ENCODE results near the gene HOPX. TPM values are rescaled to one million over a fixed set of nuclear protein-coding genes. Genes with fewer than 3 reads are reported as not detected.

Gene HOPX
- total RNA-seq, 6 donors from 2014 or later = 235 to 1,594 (median 506) TPM

- Histone ChIP-seq H3K27me3 (no peaks in the 10 kb centered on the region), H3K4me3 (no peak overlapping the region), H3K27ac (no peak overlapping the region), H3K9me3 (peaks cover 0 to 16% (median 10%) of the 10 kb centered on the region in 4 donors), H3K36me3 (no peaks in the 10 kb centered on the region), H3K4me1 (no peaks in the 10 kb centered on the region)
- DNase-seq = peak in 1 of 2 donors; percentile 29
- TF ChIP-seq CTCF (IDR thresholded peaks at IDR 0.05) (no peak), POLR2A (IDR thresholded peaks at IDR 0.05) (no peak), EP300 (IDR thresholded peaks at IDR 0.05) (no peak), POLR2AphosphoS5 (IDR thresholded peaks at IDR 0.05) (no peak)
- no peak for ATAC-seq (ENCODE audit: low FRiP score in 2 of 2)
- 88 to 92% methylated on average over 2 of the region's 2 CpGs for WGBS, 2 donors
Measured at GRCh38 chr4:56626963-56627362, 54.1 kb downstream of the HOPX start.

DNA sequence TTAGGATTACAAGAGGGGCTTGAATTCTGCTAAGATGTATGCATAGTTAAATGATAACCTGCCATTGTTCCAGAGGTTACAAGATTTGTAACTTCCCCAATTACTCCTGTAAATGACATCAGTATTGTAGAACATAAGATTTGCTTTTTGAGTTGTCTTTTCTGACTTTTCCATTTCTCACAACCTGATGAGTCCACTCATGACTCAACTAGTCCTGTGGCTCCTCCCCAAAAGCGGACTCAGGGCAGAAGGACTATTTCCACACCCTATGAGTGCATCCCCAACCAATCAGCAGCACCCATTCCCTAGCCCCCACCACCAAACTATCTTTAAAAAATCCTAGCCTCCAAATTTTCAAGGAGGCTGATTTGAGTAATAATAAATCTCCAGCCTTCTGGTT is 54.7 kb downstream of the HOPX start:
- ATAC-seq (ENCODE audit: low FRiP score in 2 of 2) = no peak
- WGBS, 2 donors = 92 to 96% methylated on average over 1 of the region's 1 CpG
- Histone ChIP-seq H3K36me3 (no peaks in the 10 kb centered on the region), H3K4me3 (no peak overlapping the region), H3K9me3 (peaks cover 0 to 16% (median 10%) of the 10 kb centered on the region in 4 donors), H3K27me3 (no peaks in the 10 kb centered on the region), H3K27ac (no peak overlapping the region), H3K4me1 (no peaks in the 10 kb centered on the region)
- DNase-seq = no peak
- TF ChIP-seq EP300 (IDR thresholded peaks at IDR 0.05) (no peak), CTCF (IDR thresholded peaks at IDR 0.05) (no peak), POLR2A (IDR thresholded peaks at IDR 0.05) (no peak), POLR2AphosphoS5 (IDR thresholded peaks at IDR 0.05) (no peak)

- H3K27ac ChIP-seq = no peak overlapping the region
- H3K36me3 ChIP-seq = no peaks in the 10 kb centered on the region
- TF ChIP-seq POLR2AphosphoS5 (IDR thresholded peaks at IDR 0.05) (no peak), EP300 (IDR thresholded peaks at IDR 0.05) (no peak), POLR2A (IDR thresholded peaks at IDR 0.05) (no peak), CTCF (IDR thresholded peaks at IDR 0.05) (no peak)
- no peaks in the 10 kb centered on the region for H3K27me3 ChIP-seq
- no peaks in the 10 kb centered on the region for H3K4me1 ChIP-seq
- 81 to 82% methylated on average over 1 of the region's 1 CpG for WGBS, 2 donors
- H3K4me3 ChIP-seq = no peak overlapping the region
- H3K9me3 ChIP-seq = peaks cover 0 to 16% (median 10%) of the 10 kb centered on the region in 4 donors
- DNase-seq = no peak
- ATAC-seq (ENCODE audit: low FRiP score in 2 of 2) = no peak
Measured at GRCh38 chr4:56622176-56622575, 58.9 kb downstream of the HOPX start.

DNA sequence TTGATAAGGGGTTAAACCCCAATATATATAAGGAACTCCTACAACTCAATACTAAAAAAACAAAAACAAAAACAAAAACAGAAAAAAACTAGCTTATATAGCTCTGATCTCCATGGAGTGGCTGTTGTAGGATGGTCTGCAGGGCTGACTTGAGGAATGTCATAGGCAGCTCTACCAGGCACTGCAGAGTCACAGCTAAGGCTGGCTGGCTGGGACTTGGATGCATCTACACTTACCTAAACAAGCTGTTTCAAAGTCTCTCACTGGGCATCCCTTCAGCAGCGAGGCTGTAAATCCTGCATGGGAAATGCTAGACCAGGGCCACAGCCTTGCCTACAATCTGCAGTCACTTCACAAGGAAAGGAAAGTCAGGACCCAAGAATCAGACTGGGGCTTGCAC is 61.3 kb downstream of the HOPX start:
- Histone ChIP-seq H3K27ac (no peak overlapping the region), H3K27me3 (no peaks in the 10 kb centered on the region), H3K36me3 (no peaks in the 10 kb centered on the region), H3K4me3 (no peak overlapping the region), H3K4me1 (no peaks in the 10 kb centered on the region), H3K9me3 (peaks cover 0 to 10% (median 7%) of the 10 kb centered on the region in 4 donors)
- DNase-seq (no peak), ATAC-seq (ENCODE audit: low FRiP score in 2 of 2) (no peak)
- WGBS, 2 donors = 83 to 88% methylated on average over 1 of the region's 1 CpG
- no peak for TF ChIP-seq EP300 (IDR thresholded peaks at IDR 0.05)
- TF ChIP-seq POLR2A (IDR thresholded peaks at IDR 0.05) = no peak
- no peak for TF ChIP-seq CTCF (IDR thresholded peaks at IDR 0.05)
- TF ChIP-seq POLR2AphosphoS5 (IDR thresholded peaks at IDR 0.05) = no peak

DNA sequence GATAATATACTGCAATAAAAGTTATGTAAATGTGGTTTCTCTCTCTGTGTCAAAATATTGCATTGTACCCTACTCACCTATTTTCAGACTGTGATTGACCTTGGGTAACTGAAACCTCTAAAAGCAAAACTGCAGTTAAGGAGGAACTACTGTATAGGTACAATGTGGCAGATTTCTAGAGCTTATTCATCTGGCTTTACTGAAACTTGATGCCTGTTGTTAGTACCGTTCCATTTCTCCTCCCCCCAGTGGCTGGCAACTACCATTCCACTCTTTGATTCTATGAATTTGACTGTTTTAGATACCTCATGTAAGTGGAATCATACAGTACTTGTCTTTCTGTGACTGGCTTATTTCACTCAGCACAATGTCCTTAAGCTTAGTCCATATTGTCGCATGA is 61.9 kb downstream of the HOPX start:
- Histone ChIP-seq H3K27me3 (no peaks in the 10 kb centered on the region), H3K27ac (no peak overlapping the region), H3K9me3 (peaks cover 0 to 3% (median 2%) of the 10 kb centered on the region in 4 donors), H3K4me1 (no peaks in the 10 kb centered on the region), H3K4me3 (no peak overlapping the region), H3K36me3 (no peaks in the 10 kb centered on the region)
- DNase-seq (no peak), ATAC-seq (ENCODE audit: low FRiP score in 2 of 2) (no peak)
- 43 to 59% methylated on average over 2 of the region's 2 CpGs for WGBS, 2 donors
- TF ChIP-seq CTCF (IDR thresholded peaks at IDR 0.05) (no peak), POLR2A (IDR thresholded peaks at IDR 0.05) (no peak), EP300 (IDR thresholded peaks at IDR 0.05) (no peak), POLR2AphosphoS5 (IDR thresholded peaks at IDR 0.05) (no peak)
